ES-I3 (cell line): ENCODE measurements around the gene FAM83F.

Source experiments
- H3K36me3 ChIP-seq: 2 replicates; pipeline ENCODE4 v1.6.1; 2013; ENCODE audit warnings: mild to moderate bottlenecking, low read length, control low read depth, moderate library complexity; ENCODE audit not compliant: insufficient read depth
- H3K4me1 ChIP-seq: 2 replicates; pipeline ENCODE4 v1.6.1; 2013; ENCODE audit warnings: mild to moderate bottlenecking, control low read depth, low read length; ENCODE audit not compliant: insufficient read depth
- H3K9ac ChIP-seq: 2 replicates; pipeline ENCODE4 v1.6.1; 2013; ENCODE audit warnings: low read depth, mild to moderate bottlenecking, low read length, moderate library complexity
- H3K9me3 ChIP-seq: 2 replicates; pipeline ENCODE4 v1.6.1; 2013; ENCODE audit warnings: mild to moderate bottlenecking, low read length, moderate library complexity; ENCODE audit not compliant: control insufficient read depth, insufficient read depth

FAM83F gene

GRCh38 chr22:40037320-40037719, 42.6 kb downstream of the FAM83F start:
- Histone ChIP-seq H3K9me3 (no peaks in the 10 kb centered on the region), H3K36me3 (no peaks in the 10 kb centered on the region), H3K4me1 (no peaks in the 10 kb centered on the region), H3K9ac (no peak overlapping the region)

GRCh38 chr22:40039482-40040115, 44.8 kb downstream of the FAM83F start:
- Histone ChIP-seq H3K9me3 (no peaks in the 10 kb centered on the region), H3K4me1 (no peaks in the 10 kb centered on the region), H3K36me3 (no peaks in the 10 kb centered on the region), H3K9ac (no peak overlapping the region)

GRCh38 chr22:40040927-40041326, 46.2 kb downstream of the FAM83F start:
- Histone ChIP-seq H3K4me1 (peaks cover under 1% of the 10 kb centered on the region; the same call in 1 of the 2 replicates), H3K9me3 (no peaks in the 10 kb centered on the region), H3K9ac (no peak overlapping the region), H3K36me3 (no peaks in the 10 kb centered on the region)

GRCh38 chr22:40041366-40042137, 46.8 kb downstream of the FAM83F start:
- peaks cover 4% of the 10 kb centered on the region; the same call in 1 of the 2 replicates for H3K4me1 ChIP-seq
- H3K9me3 ChIP-seq = no peaks in the 10 kb centered on the region
- no peak overlapping the region for H3K9ac ChIP-seq
- no peaks in the 10 kb centered on the region for H3K36me3 ChIP-seq

GRCh38 chr22:40042312-40042711, 47.6 kb downstream of the FAM83F start:
- no peaks in the 10 kb centered on the region for H3K9me3 ChIP-seq
- peaks cover 4% of the 10 kb centered on the region; the same call in 1 of the 2 replicates for H3K4me1 ChIP-seq
- H3K36me3 ChIP-seq = no peaks in the 10 kb centered on the region
- H3K9ac ChIP-seq = no peak overlapping the region

GRCh38 chr22:40043081-40043480, 48.3 kb downstream of the FAM83F start:
- Histone ChIP-seq H3K4me1 (peaks cover 4% of the 10 kb centered on the region; the same call in 1 of the 2 replicates), H3K9ac (no peak overlapping the region), H3K9me3 (no peaks in the 10 kb centered on the region)

GRCh38 chr22:40043793-40044101, 49.0 kb downstream of the FAM83F start:
- H3K4me1 ChIP-seq = peaks cover 4% of the 10 kb centered on the region; the same call in 1 of the 2 replicates
- no peaks in the 10 kb centered on the region for H3K36me3 ChIP-seq
- no peaks in the 10 kb centered on the region for H3K9me3 ChIP-seq
- peak overlapping the region; percentile 84 for H3K9ac ChIP-seq

More at GRCh38 chr22:40043081-40043480, 48.3 kb downstream of the FAM83F start:
- H3K36me3 ChIP-seq = no peaks in the 10 kb centered on the region

GRCh38 chr22:40044102-40044869, 49.5 kb downstream of the FAM83F start:
- Histone ChIP-seq H3K9ac (peak overlapping the region; percentile 84), H3K36me3 (no peaks in the 10 kb centered on the region), H3K4me1 (peaks cover 4% of the 10 kb centered on the region; the same call in 1 of the 2 replicates), H3K9me3 (no peaks in the 10 kb centered on the region)

GRCh38 chr22:40044870-40045834, 50.4 kb downstream of the FAM83F start:
- H3K4me1 ChIP-seq = peaks cover 4% of the 10 kb centered on the region; the same call in 1 of the 2 replicates
- no peaks in the 10 kb centered on the region for H3K9me3 ChIP-seq
- peak overlapping the region; percentile 84 for H3K9ac ChIP-seq
- H3K36me3 ChIP-seq = no peaks in the 10 kb centered on the region

GRCh38 chr22:40046126-40046525, 51.4 kb downstream of the FAM83F start:
- peaks cover 4% of the 10 kb centered on the region; the same call in 1 of the 2 replicates for H3K4me1 ChIP-seq
- 0 out of 2 replicates have a peak overlapping the region, but pooled peaks have one; percentile 84 for H3K9ac ChIP-seq
- H3K36me3 ChIP-seq = no peaks in the 10 kb centered on the region
- no peaks in the 10 kb centered on the region for H3K9me3 ChIP-seq

GRCh38 chr22:40050258-40050657, 55.5 kb downstream of the FAM83F start:
- Histone ChIP-seq H3K9me3 (no peaks in the 10 kb centered on the region), H3K36me3 (no peaks in the 10 kb centered on the region), H3K4me1 (peaks cover 14% of the 10 kb centered on the region), H3K9ac (no peak overlapping the region)

- Histone ChIP-seq H3K4me1 (peaks cover 21% of the 10 kb centered on the region), H3K9me3 (no peaks in the 10 kb centered on the region), H3K36me3 (no peaks in the 10 kb centered on the region), H3K9ac (no peak overlapping the region)
These were observed 56.6 kb downstream of the FAM83F start for GRCh38 chr22:40051322-40051721.

GRCh38 chr22:40053460-40053859, 58.7 kb downstream of the FAM83F start:
- Histone ChIP-seq H3K9me3 (no peaks in the 10 kb centered on the region), H3K9ac (no peak overlapping the region), H3K36me3 (no peaks in the 10 kb centered on the region), H3K4me1 (peaks cover 34% of the 10 kb centered on the region)
